B cell (primary cell): Measurements from ENCODE around the gene BLCAP. TPM values are rescaled to one million over a fixed set of nuclear protein-coding genes. Genes with fewer than 3 reads are reported as not detected.

Experiments used
- ATAC-seq: fragments of 200-7000 bp; cut with Tn5 transposase; one replicate; pipeline ENCODE4 v1.10.0; 2021; ENCODE audit warnings: low read depth, mild to moderate bottlenecking, moderate number of reproducible peaks, moderate library complexity
- CTCF ChIA-PET: fragments of 350-600 bp; sonication (Branson Sonifier 250); formaldehyde crosslinking; loops from one replicate; lab custom pipeline; 2021; ENCODE audit warnings: antibody characterized with exemption, inconsistent platforms; lab: Charles Lee
- POLR2A ChIA-PET: fragments of 350-600 bp; sonication (Branson Sonifier 250); formaldehyde crosslinking; loops from one replicate; lab custom pipeline; 2021; ENCODE audit warnings: antibody characterized with exemption; lab: Charles Lee
- DNase-seq: peaks from one replicate; pipeline ENCODE4 v3.0.0; 2013
- H2AFZ ChIP-seq: 2 replicates; pipeline ENCODE4 v1.6.1; 2012; ENCODE audit warnings: mild to moderate bottlenecking, low read depth, low read length; ENCODE audit not compliant: insufficient read depth, poor library complexity, severe bottlenecking
- H3K27ac ChIP-seq, 2 donors: 1 replicate in 1 of 2; 2 replicates in 1 of 2; pipeline ENCODE4 v1.5.1; 2012 to 2013; ENCODE audit warnings: low read length in 2 of 2, mild to moderate bottlenecking in 2 of 2, moderate library complexity in 1 of 2
- H3K27me3 ChIP-seq, 4 experiments: fragments of 200-600 bp in 1 of 4; sonication (generic) in 1 of 4; replicated peaks in 1 of 4; 1 replicate in 2 of 4; 2 replicates in 2 of 4; pipeline versions ENCODE4 v1.6.1 to v1.7.0; 2013 to 2016; ENCODE audit warnings: low read length in 3 of 4, mild to moderate bottlenecking in 2 of 4, mixed read lengths in 1 of 4, moderate library complexity in 1 of 4; ENCODE audit not compliant: insufficient read depth in 4 of 4, control insufficient read depth in 3 of 4; ENCODE audit errors: control extremely low read depth in 1 of 4
- H3K36me3 ChIP-seq, 2 experiments: replicated peaks in 1 of 2; 1 replicate in 1 of 2; 2 replicates in 1 of 2; pipeline versions ENCODE4 v1.6.1 to v1.7.1; 2013; ENCODE audit warnings: low read length in 1 of 2; ENCODE audit not compliant: insufficient read depth in 2 of 2, control insufficient read depth in 1 of 2; ENCODE audit errors: control extremely low read depth in 1 of 2, extremely low read depth in 1 of 2
- H3K4me1 ChIP-seq, 2 donors: fragments of 200-600 bp in 1 of 2; sonication (generic) in 1 of 2; 1 replicate in 1 of 2; 2 replicates in 1 of 2; pipeline versions ENCODE4 v1.5.1 to v1.6.1; 2013 to 2017; ENCODE audit warnings: low read length in 2 of 2; ENCODE audit not compliant: control insufficient read depth in 2 of 2, insufficient read depth in 2 of 2
- H3K4me2 ChIP-seq: replicated peaks from 2 replicates; pipeline ENCODE3; 2012; ENCODE audit warnings: mild to moderate bottlenecking, low read depth, low read length; ENCODE audit not compliant: poor library complexity, severe bottlenecking
- H3K4me3 ChIP-seq, 5 experiments: fragments of 200-600 bp in 1 of 5; sonication (generic) in 1 of 5; 1 replicate in 3 of 5; 2 replicates in 2 of 5; pipeline versions ENCODE4 v1.5.1 to v1.7.0; 2011 to 2016; ENCODE audit warnings: low read length in 4 of 5, mild to moderate bottlenecking in 4 of 5, low read depth in 2 of 5, control low read depth in 1 of 5, moderate library complexity in 1 of 5; ENCODE audit not compliant: insufficient read depth in 1 of 5; ENCODE audit errors: control extremely low read depth in 1 of 5, extremely low read depth in 1 of 5
- H3K79me2 ChIP-seq: fragments of 200-600 bp; sonication (generic); one replicate; pipeline ENCODE4 v1.6.0; 2016; ENCODE audit warnings: low read length; ENCODE audit not compliant: control insufficient read depth, insufficient read depth
- H3K9ac ChIP-seq: fragments of 200-600 bp; sonication (generic); 2 replicates; pipeline ENCODE4 v1.6.1; 2017; ENCODE audit warnings: mild to moderate bottlenecking, low read length, moderate library complexity
- H3K9me3 ChIP-seq, 3 donors: one replicate each; pipeline versions ENCODE4 v1.6.1 to v1.7.1; 2013; ENCODE audit warnings: low read length in 2 of 3; ENCODE audit not compliant: control insufficient read depth in 2 of 3, insufficient read depth in 1 of 3; ENCODE audit errors: control extremely low read depth in 1 of 3
- H4K20me1 ChIP-seq: 2 replicates; pipeline ENCODE4 v1.6.0; 2012; ENCODE audit warnings: mild to moderate bottlenecking, low read length; ENCODE audit not compliant: insufficient read depth, control insufficient read depth, poor library complexity, severe bottlenecking
- H3K27ac Mint-ChIP-seq: one replicate; pipeline ENCODE4 v1.8.0; 2021; ENCODE audit warnings: mixed read lengths
- H3K27me3 Mint-ChIP-seq: one replicate; pipeline ENCODE4 v1.8.0; 2021; ENCODE audit warnings: mixed read lengths
- H3K4me1 Mint-ChIP-seq: one replicate; pipeline ENCODE4 v1.8.0; 2021; ENCODE audit warnings: mixed read lengths
- H3K4me3 Mint-ChIP-seq: one replicate; pipeline ENCODE4 v1.8.0; 2021; ENCODE audit warnings: mixed read lengths
- H3K9me3 Mint-ChIP-seq: one replicate; pipeline ENCODE4 v1.8.0; 2022; ENCODE audit warnings: mixed read lengths; ENCODE audit not compliant: insufficient read depth
- EZH2 ChIP-seq: IDR thresholded peaks from 2 replicates; pipeline ENCODE4 v1.6.1; 2012; ENCODE audit warnings: borderline replicate concordance, low read depth, mild to moderate bottlenecking, moderate library complexity, low read length; ENCODE audit not compliant: insufficient read depth, poor library complexity, severe bottlenecking
- WGBS: methylation state at CpG from one replicate; pipeline ENCODE4 v1.1.5; 2013; ENCODE audit warnings: missing lambda C conversion rate; ENCODE audit not compliant: insufficient coverage; 5-methylcytosine and 5-hydroxymethylcytosine counted together
- intact Hi-C: fragments of 100-400 bp; cut with micrococcal nuclease; formaldehyde crosslinking; loops from one replicate; pipeline ENCODE4 v1.10.0; 2022
- polyA plus RNA-seq: library from polyadenylated mRNA; depleted of rRNA; stranded (reverse); fragments of >200 nt; gene quantifications from 2 replicates; pipeline ENCODE4 v1.2.3, GENCODE V29; 2012
- total RNA-seq, 2 donors: library from RNA; stranded (reverse); fragments of 120-200 nt in 1 of 2; gene quantifications; 1 replicate in 1 of 2; 2 replicates in 1 of 2; pipeline versions ENCODE4 v1.2.3 to v1.2.4, GENCODE V29; 2013 to 2022
- TF ChIP-seq, protein P1 (sequence below): fragments of 200-600 bp; IDR thresholded peaks from one replicate; pipeline ENCODE4 v1.8.0; 2022; ENCODE audit warnings: antibody characterized with exemption, mild to moderate bottlenecking

Gene BLCAP
- total and polyA plus RNA-seq, 2 donors (not counting 1 experiment from before 2014, with no cell fraction given) = 56.2 to 188 TPM

DNA sequence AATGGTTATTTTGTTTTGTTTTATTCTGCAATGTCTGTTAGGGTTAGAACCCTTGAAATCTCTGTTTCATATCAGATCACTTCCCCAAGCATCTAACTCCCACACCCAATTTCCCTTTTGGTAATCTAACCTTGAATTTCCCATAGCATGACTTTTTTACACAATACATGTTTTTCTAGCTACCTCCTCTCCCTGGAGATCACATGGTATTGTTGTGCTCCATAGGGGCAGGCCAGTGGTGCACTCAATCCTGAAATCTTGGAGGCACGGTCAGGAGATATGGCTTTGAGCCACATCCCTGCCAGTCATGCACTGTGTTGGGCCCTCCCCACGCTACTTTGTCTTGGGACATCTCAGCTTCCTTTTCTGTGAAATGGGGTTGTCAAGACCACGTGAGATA is 43.3 kb downstream of the BLCAP start:
- no peaks in the 10 kb centered on the region for H3K4me1 ChIP-seq
- no peak overlapping the region for H3K4me2 ChIP-seq
- no peaks in the 10 kb centered on the region for H4K20me1 ChIP-seq
- DNase-seq = no peak
- no peaks in the 10 kb centered on the region for H3K9me3 Mint-ChIP-seq
- no peak overlapping the region for H2AFZ ChIP-seq
- WGBS = 92% methylated on average over 2 of the region's 3 CpGs
- H3K79me2 ChIP-seq = no peaks in the 10 kb centered on the region
- no peak overlapping the region for H3K9ac ChIP-seq
- no peak overlapping the region for H3K27ac ChIP-seq
- POLR2A ChIA-PET = no interaction called here
- H3K27ac Mint-ChIP-seq = no peak overlapping the region
- H3K27me3 ChIP-seq = no peaks in the 10 kb centered on the region
- no peak for ATAC-seq
- peaks cover 29% of the 10 kb centered on the region for H3K27me3 Mint-ChIP-seq
- no peak overlapping the region for H3K4me3 Mint-ChIP-seq
- peaks cover 15% of the 10 kb centered on the region for H3K4me1 Mint-ChIP-seq
- no peaks in the 10 kb centered on the region for H3K36me3 ChIP-seq
- TF ChIP-seq, protein P1, sequence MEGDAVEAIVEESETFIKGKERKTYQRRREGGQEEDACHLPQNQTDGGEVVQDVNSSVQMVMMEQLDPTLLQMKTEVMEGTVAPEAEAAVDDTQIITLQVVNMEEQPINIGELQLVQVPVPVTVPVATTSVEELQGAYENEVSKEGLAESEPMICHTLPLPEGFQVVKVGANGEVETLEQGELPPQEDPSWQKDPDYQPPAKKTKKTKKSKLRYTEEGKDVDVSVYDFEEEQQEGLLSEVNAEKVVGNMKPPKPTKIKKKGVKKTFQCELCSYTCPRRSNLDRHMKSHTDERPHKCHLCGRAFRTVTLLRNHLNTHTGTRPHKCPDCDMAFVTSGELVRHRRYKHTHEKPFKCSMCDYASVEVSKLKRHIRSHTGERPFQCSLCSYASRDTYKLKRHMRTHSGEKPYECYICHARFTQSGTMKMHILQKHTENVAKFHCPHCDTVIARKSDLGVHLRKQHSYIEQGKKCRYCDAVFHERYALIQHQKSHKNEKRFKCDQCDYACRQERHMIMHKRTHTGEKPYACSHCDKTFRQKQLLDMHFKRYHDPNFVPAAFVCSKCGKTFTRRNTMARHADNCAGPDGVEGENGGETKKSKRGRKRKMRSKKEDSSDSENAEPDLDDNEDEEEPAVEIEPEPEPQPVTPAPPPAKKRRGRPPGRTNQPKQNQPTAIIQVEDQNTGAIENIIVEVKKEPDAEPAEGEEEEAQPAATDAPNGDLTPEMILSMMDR = no peak
- H3K9me3 ChIP-seq = peaks cover 0 to 3% (median 2%) of the 10 kb centered on the region in 3 donors
- CTCF ChIA-PET = interaction anchor here (1.9 kb wide), 1 partner anchor 9 kb away, joined by 4 read pairs; no protein-coding TSS in a partner anchor
- no peak overlapping the region for H3K4me3 ChIP-seq
- intact Hi-C loops = no loop called here

DNA sequence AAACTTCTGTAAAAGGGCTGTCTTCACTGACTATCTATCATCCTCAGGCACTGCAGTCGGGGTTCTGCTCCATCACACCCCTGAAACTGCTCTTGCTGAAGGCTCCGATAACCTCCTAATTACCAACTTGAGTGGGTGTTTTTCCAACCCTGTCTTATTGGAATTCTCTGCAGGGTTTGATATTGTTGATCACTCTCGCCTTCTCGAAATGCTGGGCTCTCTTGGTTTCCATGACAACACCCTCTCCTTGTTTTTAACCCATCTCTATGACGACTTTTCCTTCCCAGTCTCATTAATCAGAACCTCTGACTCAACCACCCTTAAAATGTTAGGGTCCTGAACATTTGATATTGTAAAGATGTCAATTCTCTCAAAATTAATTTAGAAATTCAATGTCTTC is 46.1 kb downstream of the BLCAP start:
- H3K4me2 ChIP-seq = no peak overlapping the region
- no peaks in the 10 kb centered on the region for H3K79me2 ChIP-seq
- peaks cover 0 to 7% (median 2%) of the 10 kb centered on the region in 4 experiments for H3K27me3 ChIP-seq
- no peaks in the 10 kb centered on the region for H3K36me3 ChIP-seq
- DNase-seq (no peak), ATAC-seq (no peak)
- H3K4me1 ChIP-seq = no peaks in the 10 kb centered on the region
- no peak overlapping the region for H3K27ac Mint-ChIP-seq
- POLR2A ChIA-PET = interaction anchor here (0.6 kb wide), 1 partner anchor 14 kb away, joined by 3 read pairs; no protein-coding TSS in a partner anchor
- H3K9me3 Mint-ChIP-seq = no peaks in the 10 kb centered on the region
- H4K20me1 ChIP-seq = no peaks in the 10 kb centered on the region
- TF ChIP-seq EZH2 = no peak
- TF ChIP-seq, protein P1 = no peak
- no peak overlapping the region for H2AFZ ChIP-seq
- intact Hi-C loops = no loop called here
- H3K4me3 Mint-ChIP-seq = no peak overlapping the region
- WGBS = 86% methylated on average over 1 of the region's 5 CpGs
- H3K9me3 ChIP-seq = peaks cover 0 to 3% (median 2%) of the 10 kb centered on the region in 3 donors
- peaks cover 2% of the 10 kb centered on the region for H3K4me1 Mint-ChIP-seq
- CTCF ChIA-PET = interaction anchor here (1.1 kb wide), 1 partner anchor 27 kb away, joined by 3 read pairs; no protein-coding TSS in a partner anchor
- H3K9ac ChIP-seq = no peak overlapping the region
- H3K27me3 Mint-ChIP-seq = peaks cover 39% of the 10 kb centered on the region
- H3K4me3 ChIP-seq = no peak overlapping the region
- H3K27ac ChIP-seq = no peak overlapping the region
